Omental fat pad (tissue), 4 donors: ENCODE results near the gene ZFTA. TPM values are rescaled to one million over a fixed set of nuclear protein-coding genes. Genes with fewer than 3 reads are reported as not detected.
"Not testable (repeated sequence)": the region's sequence is repeated elsewhere in the genome, so short reads cannot be mapped to it uniquely, and the experiment has no call there.

Source experiments
- ATAC-seq: fragments of 150-250 bp; one replicate; pipeline ENCODE4 v1.9.1; 2016; ENCODE audit warnings: mild to moderate bottlenecking, moderate library complexity; ENCODE audit not compliant: low FRiP score
- DNase-seq: peaks from one replicate; pipeline ENCODE4 v3.0.0-alpha.2; 2019; ENCODE audit warnings: low spot score
- CTCF ChIP-seq, 3 donors: fragments of 450-650 bp; IDR thresholded peaks; one replicate each; pipeline ENCODE4 v1.5.1; 2016 to 2017; ENCODE audit warnings: antibody characterized with exemption in 3 of 3, mild to moderate bottlenecking in 3 of 3, moderate library complexity in 2 of 3
- total RNA-seq, 4 donors: library from RNA; depleted of rRNA; stranded (reverse); fragments of >200 nt; gene quantifications; one replicate each; pipeline ENCODE4 v1.1.0, GENCODE V29; 2016

Gene ZFTA
- total RNA-seq, 4 donors from 2014 or later, result 10.7 to 18.3 (median 15.6) TPM

GRCh38 chr11:63813035-63813562 lies 44.5 kb upstream of the ZFTA start, which contains the start of gene SPINDOC:
SPINDOC (plus strand) TSS chr11:63813456; CDS start chr11:63813687, 231 bp downstream.
- ATAC-seq (peak; percentile 95), DNase-seq (peak; percentile 30)
- TF ChIP-seq CTCF (IDR thresholded peaks at IDR 0.05), result no peak

GRCh38 chr11:63811522-63811921 lies 42.9 kb upstream of the ZFTA start:
- DNase-seq, result no peak
- TF ChIP-seq CTCF (IDR thresholded peaks at IDR 0.05), result no peak

GRCh38 chr11:63810383-63810782 lies 41.8 kb upstream of the ZFTA start:
- DNase-seq, ATAC-seq: not testable (repeated sequence)

More at GRCh38 chr11:63811522-63811921, 42.9 kb upstream of the ZFTA start:
- ATAC-seq, result no peak

- TF ChIP-seq CTCF (IDR thresholded peaks at IDR 0.05), result no peak
- ATAC-seq, result no peak
- no peak for DNase-seq
Observed at GRCh38 chr11:63805844-63806415, 37.4 kb upstream of the ZFTA start.

- DNase-seq (no peak), ATAC-seq (no peak)
- TF ChIP-seq CTCF (IDR thresholded peaks at IDR 0.05), result no peak
Observed at GRCh38 chr11:63804259-63804658, 35.7 kb upstream of the ZFTA start.

GRCh38 chr11:63802637-63803414 lies 34.3 kb upstream of the ZFTA start:
- no peak for DNase-seq
- ATAC-seq, result no peak
- TF ChIP-seq CTCF (IDR thresholded peaks at IDR 0.05), result no peak

GRCh38 chr11:63800921-63801320 lies 32.3 kb upstream of the ZFTA start:
- no peak for ATAC-seq
- DNase-seq, result no peak
- no peak for TF ChIP-seq CTCF (IDR thresholded peaks at IDR 0.05)
